Amniotic stem cell (primary cell): ENCODE results near the gene KRTAP10-10.
"Not testable (repeated sequence)": the region's sequence is repeated elsewhere in the genome, so short reads cannot be mapped to it uniquely, and the experiment has no call there.

Source experiments
- DNase-seq: peaks from one replicate; lab custom pipeline; 2025; lab: John Stamatoyannopoulos, UW

The KRTAP10-10 gene, protein sequence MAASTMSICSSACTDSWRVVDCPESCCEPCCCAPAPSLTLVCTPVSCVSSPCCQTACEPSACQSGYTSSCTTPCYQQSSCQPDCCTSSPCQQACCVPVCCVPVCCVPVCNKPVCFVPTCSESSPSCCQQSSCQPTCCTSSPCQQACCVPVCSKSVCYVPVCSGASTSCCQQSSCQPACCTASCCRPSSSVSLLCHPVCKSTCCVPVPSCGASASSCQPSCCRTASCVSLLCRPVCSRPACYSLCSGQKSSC

GRCh38 chr21:44637018-44637850 lies at the start of gene KRTAP10-10:
Gene KRTAP10-10, plus strand, starts transcription at chr21:44637356. Its CDS starts 62 bp downstream, at chr21:44637418.
- DNase-seq = no peak

DNA sequence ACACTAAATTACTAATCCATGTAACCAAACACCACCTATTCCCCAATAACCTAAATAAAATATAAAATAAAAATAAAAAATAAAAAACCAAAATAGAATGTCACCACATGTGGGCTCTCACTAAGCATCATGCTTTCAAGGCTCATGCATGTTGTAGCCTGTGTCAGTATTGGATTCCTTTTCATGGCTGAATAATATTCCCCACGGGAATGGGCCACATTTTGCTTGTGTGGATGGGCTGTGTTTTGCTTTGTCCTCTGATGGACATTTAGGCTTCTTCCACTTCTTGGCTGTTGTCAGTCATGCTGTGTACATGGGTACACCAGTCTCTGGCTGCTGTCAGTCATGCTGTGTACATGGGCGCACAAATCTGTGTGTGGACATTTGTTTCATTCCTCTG lies 48.1 kb upstream of the KRTAP10-10 start:
- DNase-seq = no peak

GRCh38 chr21:44589586-44590305 lies 47.4 kb upstream of the KRTAP10-10 start:
- no peak for DNase-seq

GRCh38 chr21:44590311-44590721 lies 46.8 kb upstream of the KRTAP10-10 start:
- DNase-seq = no peak

- not testable (repeated sequence) for DNase-seq
These were observed 46.0 kb upstream of the KRTAP10-10 start for GRCh38 chr21:44590897-44591800.

- DNase-seq = not testable (repeated sequence)
These were observed 45.4 kb upstream of the KRTAP10-10 start for GRCh38 chr21:44591801-44592130.

- no peak for DNase-seq
These were observed 44.5 kb upstream of the KRTAP10-10 start, which contains the start of gene KRTAP10-6 for GRCh38 chr21:44592446-44593311. Gene KRTAP10-6, minus strand, starts transcription at chr21:44592505. Its CDS starts 21 bp downstream, at chr21:44592484.

- DNase-seq = no peak
These were observed 43.4 kb upstream of the KRTAP10-10 start for GRCh38 chr21:44593598-44594405.

DNA sequence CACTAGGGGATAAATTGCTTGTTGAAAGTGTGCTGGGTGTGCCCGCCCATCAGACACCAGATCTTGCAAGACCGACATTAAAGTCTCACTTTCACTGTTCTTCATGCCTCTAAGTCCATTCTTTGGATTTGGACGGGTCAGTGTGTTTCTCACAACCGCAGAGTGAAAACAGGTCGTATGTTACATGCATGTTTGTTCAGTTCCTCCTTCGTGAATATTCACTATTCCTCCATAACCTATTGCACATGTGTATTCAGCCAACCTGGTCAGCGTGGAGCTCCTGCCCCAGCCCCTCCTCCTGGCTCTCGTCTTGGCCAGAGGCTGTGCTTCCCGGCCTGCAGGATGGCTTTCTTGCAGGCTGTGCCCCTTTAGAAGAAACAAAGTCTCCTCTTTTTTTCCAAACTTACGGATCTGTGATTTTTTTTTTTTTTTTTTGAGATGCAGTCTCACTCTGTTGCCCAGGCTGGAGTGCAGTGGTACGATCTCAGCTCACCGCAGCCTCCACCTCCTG lies 42.7 kb upstream of the KRTAP10-10 start:
- DNase-seq = no peak

DNA sequence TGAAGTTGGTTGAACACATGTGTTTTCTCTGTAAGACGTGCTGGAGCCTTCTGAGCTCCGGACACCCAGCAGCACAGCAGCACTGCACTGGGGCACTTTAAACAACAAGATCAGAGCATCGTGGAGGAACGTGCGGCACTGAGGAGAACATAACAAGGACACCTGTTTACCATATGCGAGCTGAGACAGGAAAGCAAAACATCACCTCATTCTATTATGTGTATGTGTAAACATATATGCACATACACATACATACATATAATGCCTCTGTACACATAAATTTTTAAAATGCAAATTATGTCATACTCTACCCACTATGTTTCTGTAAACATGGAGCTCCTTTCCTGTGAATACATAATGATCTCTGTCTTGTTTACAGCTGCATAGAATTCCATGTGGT lies 41.6 kb upstream of the KRTAP10-10 start:
- DNase-seq = no peak

DNA sequence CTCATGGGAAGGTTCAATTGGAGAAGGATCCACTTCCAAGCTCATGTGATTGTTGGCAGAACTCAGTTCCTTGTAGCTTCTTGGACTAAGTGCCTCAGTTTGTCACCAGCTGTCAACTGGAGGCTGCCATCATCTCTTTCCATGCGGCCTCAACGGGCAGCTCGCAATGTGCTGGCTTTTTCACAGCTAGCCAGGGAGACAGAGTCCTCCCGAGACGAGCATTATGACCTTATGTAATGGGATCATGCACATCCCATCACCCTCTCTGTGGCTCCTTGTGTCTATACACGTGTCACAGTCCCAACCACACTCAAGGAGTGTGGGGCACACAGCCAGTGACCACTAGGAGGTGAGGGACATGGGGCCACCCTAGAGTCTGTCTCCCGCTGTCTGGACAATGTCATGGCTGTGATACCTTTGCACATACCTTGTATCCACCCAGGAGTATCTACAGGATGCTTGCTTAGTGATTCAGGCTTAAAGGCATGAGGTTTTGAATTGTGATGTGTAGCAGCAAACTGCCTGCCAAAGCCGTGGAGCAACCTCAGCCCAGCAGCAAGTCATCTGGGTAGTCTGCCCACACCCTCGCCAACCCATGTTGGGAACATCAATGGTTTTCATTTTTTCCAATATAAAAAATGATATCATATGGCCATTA lies 41.0 kb upstream of the KRTAP10-10 start:
- no peak for DNase-seq

- DNase-seq = no peak
These were observed 39.1 kb upstream of the KRTAP10-10 start for GRCh38 chr21:44598061-44598460.

- DNase-seq = no peak
These were observed 37.7 kb upstream of the KRTAP10-10 start for GRCh38 chr21:44599264-44600029.

- DNase-seq = not testable (repeated sequence)
These were observed 36.8 kb upstream of the KRTAP10-10 start, which contains the start of gene KRTAP10-7 for GRCh38 chr21:44600118-44600978. Gene KRTAP10-7, plus strand, starts transcription at chr21:44600597. Its CDS starts 25 bp downstream, at chr21:44600622.

DNA sequence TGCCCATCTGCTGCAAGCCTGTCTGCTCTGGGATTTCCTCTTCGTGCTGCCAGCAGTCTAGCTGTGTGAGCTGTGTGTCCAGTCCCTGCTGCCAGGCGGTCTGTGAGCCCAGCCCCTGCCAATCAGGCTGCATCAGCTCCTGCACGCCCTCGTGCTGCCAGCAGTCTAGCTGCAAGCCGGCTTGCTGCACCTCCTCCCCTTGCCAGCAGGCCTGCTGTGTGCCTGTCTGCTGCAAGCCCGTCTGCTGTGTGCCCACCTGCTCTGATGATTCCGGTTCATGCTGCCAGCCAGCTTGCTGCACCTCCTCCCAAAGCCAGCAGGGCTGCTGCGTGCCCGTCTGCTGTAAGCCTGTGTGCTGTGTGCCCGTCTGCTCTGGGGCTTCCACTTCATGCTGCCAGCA lies 36.1 kb upstream of the KRTAP10-10 start:
- DNase-seq = not testable (repeated sequence)

GRCh38 chr21:44601596-44602462 lies 35.3 kb upstream of the KRTAP10-10 start:
- no peak for DNase-seq
